Measurements from ENCODE around the gene PASD1. TPM values are rescaled to one million over a fixed set of nuclear protein-coding genes. Genes with fewer than 3 reads are reported as not detected.

Gene PASD1
- total RNA-seq, 4 donors from 2014 or later, result 0.11 to 0.13 TPM; not detected in 2

DNA sequence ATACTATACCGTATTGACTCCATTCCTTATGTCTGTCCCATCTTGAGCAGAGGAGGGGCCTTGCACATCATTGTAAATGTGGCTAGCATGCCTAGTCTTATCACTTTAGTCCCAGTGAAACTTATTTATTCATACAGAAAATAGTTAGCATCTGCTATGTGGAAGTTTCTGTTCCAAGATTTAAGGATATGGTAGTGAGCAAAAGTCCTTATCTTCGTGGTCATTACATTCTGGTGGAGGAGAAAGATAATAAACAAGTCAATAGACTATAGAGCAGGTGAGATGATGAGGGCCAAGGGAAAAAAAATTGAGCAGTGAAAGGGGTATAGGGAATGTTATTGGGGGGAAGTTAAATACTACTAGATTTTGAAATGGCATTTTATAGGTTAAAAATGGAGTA is 68.3 kb downstream of the PASD1 start:
- TF ChIP-seq, protein P1, sequence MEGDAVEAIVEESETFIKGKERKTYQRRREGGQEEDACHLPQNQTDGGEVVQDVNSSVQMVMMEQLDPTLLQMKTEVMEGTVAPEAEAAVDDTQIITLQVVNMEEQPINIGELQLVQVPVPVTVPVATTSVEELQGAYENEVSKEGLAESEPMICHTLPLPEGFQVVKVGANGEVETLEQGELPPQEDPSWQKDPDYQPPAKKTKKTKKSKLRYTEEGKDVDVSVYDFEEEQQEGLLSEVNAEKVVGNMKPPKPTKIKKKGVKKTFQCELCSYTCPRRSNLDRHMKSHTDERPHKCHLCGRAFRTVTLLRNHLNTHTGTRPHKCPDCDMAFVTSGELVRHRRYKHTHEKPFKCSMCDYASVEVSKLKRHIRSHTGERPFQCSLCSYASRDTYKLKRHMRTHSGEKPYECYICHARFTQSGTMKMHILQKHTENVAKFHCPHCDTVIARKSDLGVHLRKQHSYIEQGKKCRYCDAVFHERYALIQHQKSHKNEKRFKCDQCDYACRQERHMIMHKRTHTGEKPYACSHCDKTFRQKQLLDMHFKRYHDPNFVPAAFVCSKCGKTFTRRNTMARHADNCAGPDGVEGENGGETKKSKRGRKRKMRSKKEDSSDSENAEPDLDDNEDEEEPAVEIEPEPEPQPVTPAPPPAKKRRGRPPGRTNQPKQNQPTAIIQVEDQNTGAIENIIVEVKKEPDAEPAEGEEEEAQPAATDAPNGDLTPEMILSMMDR (IDR thresholded peaks at IDR 0.05), result no peak
- TF ChIP-seq POLR2A (IDR thresholded peaks at IDR 0.05), result no peak
- Histone ChIP-seq H3K36me3 (no peaks in the 10 kb centered on the region), H3K4me1 (no peaks in the 10 kb centered on the region), H3K27me3 (peaks cover 3% of the 10 kb centered on the region), H3K4me3 (replicated peaks in 1 of 3) (no peak overlapping the region), H3K9me3 (no peaks in the 10 kb centered on the region), H3K27ac (no peak overlapping the region)
- intact Hi-C loops (cut with DNase I), result no loop called here
- no peak for DNase-seq
- 91 to 93% methylated on average over 2 of the region's 2 CpGs for WGBS, 2 donors

DNA sequence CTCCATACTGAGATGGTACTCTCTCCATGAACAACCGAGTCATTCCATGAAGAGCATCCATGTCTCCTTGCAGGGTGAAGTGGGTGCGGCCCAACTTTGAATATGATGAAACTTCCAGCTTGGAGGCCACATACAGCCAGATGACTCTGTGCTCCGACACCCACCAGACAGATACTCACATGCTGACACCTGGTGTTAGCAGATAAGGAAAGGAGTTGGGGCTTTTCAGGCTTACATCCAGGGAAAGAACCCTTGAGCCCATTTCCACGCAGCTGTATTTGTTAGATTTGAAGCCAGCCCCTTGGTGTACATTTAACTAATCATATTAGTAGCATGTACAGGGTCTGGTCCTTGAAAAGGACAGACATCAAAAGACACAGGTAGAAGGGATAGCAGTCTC is 69.7 kb downstream of the PASD1 start:
- H3K4me1 ChIP-seq, result no peaks in the 10 kb centered on the region
- no peak overlapping the region for H3K27ac ChIP-seq
- intact Hi-C loops (cut with DNase I), result no loop called here
- TF ChIP-seq POLR2A (IDR thresholded peaks at IDR 0.05), result no peak
- TF ChIP-seq, protein P1 (IDR thresholded peaks at IDR 0.05), result no peak
- H3K27me3 ChIP-seq, result peaks cover 3% of the 10 kb centered on the region
- WGBS, 2 donors, result 80 to 91% methylated on average over 4 of the region's 4 CpGs
- no peaks in the 10 kb centered on the region for H3K9me3 ChIP-seq
- DNase-seq, result no peak
- no peaks in the 10 kb centered on the region for H3K36me3 ChIP-seq
- no peak overlapping the region for H3K4me3 ChIP-seq (replicated peaks in 1 of 3)

DNA sequence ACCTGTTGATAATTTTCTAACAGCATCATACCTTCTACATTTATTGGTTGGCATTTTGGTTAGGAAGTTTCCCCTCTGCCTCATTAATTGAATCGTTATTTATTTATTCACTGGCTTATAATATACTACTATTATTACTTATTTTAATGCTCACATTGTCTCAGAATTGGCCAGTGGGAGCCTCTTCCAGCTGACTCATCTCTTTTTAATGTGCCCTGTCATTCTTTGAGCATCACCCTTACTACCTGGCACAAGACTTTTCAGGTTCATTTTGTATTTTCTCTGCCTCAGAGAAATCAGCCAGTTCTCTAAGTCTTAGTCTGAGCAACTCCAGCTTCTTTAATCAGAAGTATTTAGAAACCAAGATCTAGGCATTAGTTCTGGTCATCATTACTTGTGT is 71.5 kb downstream of the PASD1 start:
- Histone ChIP-seq H3K36me3 (no peaks in the 10 kb centered on the region), H3K9me3 (no peaks in the 10 kb centered on the region), H3K27ac (no peak overlapping the region), H3K4me1 (no peaks in the 10 kb centered on the region), H3K27me3 (peaks cover 3% of the 10 kb centered on the region), H3K4me3 (replicated peaks in 1 of 3) (no peak overlapping the region)
- no peak for TF ChIP-seq POLR2A (IDR thresholded peaks at IDR 0.05)
- TF ChIP-seq, protein P1 (IDR thresholded peaks at IDR 0.05), result no peak
- intact Hi-C loops (cut with DNase I), result no loop called here
- 91 to 95% methylated on average over 1 of the region's 1 CpG for WGBS, 2 donors
- DNase-seq, result no peak

DNA sequence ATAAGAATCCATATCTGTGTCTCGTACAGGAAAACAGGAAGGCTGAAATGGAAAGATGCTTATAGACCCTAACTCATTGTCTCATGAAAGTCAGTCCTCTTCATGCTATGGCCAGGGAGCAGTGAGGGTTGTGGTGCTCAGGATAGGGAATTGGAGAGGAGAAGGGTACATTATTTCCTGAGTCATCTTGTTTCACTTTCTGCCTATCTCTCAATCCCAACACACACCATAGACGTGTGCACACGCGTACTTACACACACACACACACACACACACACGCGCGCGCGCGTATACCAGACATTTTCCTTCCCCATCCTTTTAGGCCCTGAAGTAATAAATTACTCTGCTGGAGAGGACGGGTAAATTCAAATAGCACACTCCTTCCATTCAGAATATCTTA is 78.1 kb downstream of the PASD1 start:
- TF ChIP-seq, protein P1 (IDR thresholded peaks at IDR 0.05), result no peak
- TF ChIP-seq POLR2A (IDR thresholded peaks at IDR 0.05), result no peak
- Histone ChIP-seq H3K9me3 (no peaks in the 10 kb centered on the region), H3K27ac (no peak overlapping the region), H3K27me3 (no peaks in the 10 kb centered on the region), H3K4me3 (replicated peaks in 1 of 3) (no peak overlapping the region), H3K36me3 (no peaks in the 10 kb centered on the region), H3K4me1 (no peaks in the 10 kb centered on the region)
- intact Hi-C loops (cut with DNase I), result no loop called here
- WGBS, 2 donors, result 79 to 87% methylated on average over 11 of the region's 11 CpGs
- DNase-seq, result no peak

DNA sequence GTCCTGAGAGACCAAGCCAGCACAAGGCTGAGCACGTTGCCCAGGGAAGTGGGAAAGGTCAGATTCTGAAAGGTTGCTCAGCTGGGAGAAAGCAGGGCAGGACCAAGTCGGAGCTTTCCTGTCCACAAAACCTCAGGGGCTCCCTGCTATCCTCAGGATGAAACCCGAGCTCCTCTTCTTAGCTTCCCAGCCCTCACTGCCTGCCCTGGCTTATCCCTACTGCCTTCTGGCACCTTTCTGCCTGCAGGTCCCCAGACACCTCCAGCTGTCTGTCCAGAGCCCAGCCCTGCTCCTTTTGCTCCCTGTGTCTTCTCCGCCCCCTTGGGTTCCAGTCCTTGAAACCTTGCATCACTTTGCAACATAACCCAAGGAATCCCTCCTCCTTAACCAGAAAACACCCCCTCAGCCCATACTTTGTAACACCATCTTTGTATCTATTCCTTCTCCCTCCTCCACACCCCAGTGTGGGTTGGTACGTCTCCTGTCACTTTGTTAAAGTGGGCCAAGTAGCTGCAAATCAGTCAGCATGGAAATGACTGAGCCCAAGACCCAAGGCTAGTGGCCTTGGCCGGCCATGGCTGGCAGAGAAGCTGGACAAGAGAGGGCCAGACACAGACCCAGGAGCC is 111.8 kb downstream of the PASD1 start:
- H3K27ac ChIP-seq, result no peak overlapping the region
- no peaks in the 10 kb centered on the region for H3K27me3 ChIP-seq
- TF ChIP-seq, protein P1 (IDR thresholded peaks at IDR 0.05), result no peak
- no peak for TF ChIP-seq POLR2A (IDR thresholded peaks at IDR 0.05)
- no peaks in the 10 kb centered on the region for H3K9me3 ChIP-seq
- no peaks in the 10 kb centered on the region for H3K4me1 ChIP-seq
- no peak overlapping the region for H3K4me3 ChIP-seq (replicated peaks in 1 of 3)
- no peaks in the 10 kb centered on the region for H3K36me3 ChIP-seq
- WGBS, 2 donors, result 65 to 78% methylated on average over 4 to 6 of the region's 6 CpGs
- intact Hi-C loops (cut with DNase I), result no loop called here
- DNase-seq, result no peak
